Peyer's patch (tissue), 4 donors: ENCODE data around the gene HSD11B2. TPM values are rescaled to one million over a fixed set of nuclear protein-coding genes. Genes with fewer than 3 reads are reported as not detected.

Experiments
- DNase-seq, 3 donors: peaks; one replicate each; pipeline ENCODE4 v3.0.0-alpha.2; 2017 to 2019
- H3K27ac ChIP-seq, 4 donors: fragments of 200-600 bp; sonication (generic); one replicate each; pipeline ENCODE4 v1.5.1; 2016 to 2019
- H3K27me3 ChIP-seq, 2 donors: fragments of 200-600 bp; sonication (generic); one replicate each; pipeline ENCODE4 v1.5.1; 2019
- H3K36me3 ChIP-seq, 3 donors: fragments of 200-600 bp; sonication (generic); one replicate each; pipeline ENCODE4 v1.5.1; 2016 to 2019
- H3K4me1 ChIP-seq, 4 donors: fragments of 200-600 bp; sonication (generic); one replicate each; pipeline ENCODE4 v1.5.1; 2016 to 2019
- H3K4me3 ChIP-seq, 4 donors: fragments of 200-600 bp; sonication (generic); 1 replicate in 3 of 4; 2 replicates in 1 of 4; pipeline ENCODE4 v1.5.1; 2016 to 2019; ENCODE audit warnings: mild to moderate bottlenecking in 1 of 4
- H3K9me3 ChIP-seq, 4 donors: fragments of 200-600 bp; sonication (generic); one replicate each; pipeline ENCODE4 v1.5.1; 2016 to 2019; ENCODE audit warnings: mild to moderate bottlenecking in 1 of 4
- CTCF ChIP-seq, 6 experiments: fragments of 450-650 bp in 4 of 6; fragments of 200-600 bp in 2 of 6; sonication (generic) in 1 of 6; IDR thresholded peaks; one replicate each; pipeline ENCODE4 v1.5.1; 2017 to 2019; ENCODE audit warnings: antibody characterized with exemption in 6 of 6, mild to moderate bottlenecking in 3 of 6, moderate library complexity in 1 of 6
- POLR2A ChIP-seq, 2 donors: fragments of 450-650 bp; IDR thresholded peaks; one replicate each; pipeline ENCODE4 v1.5.1; 2017; ENCODE audit warnings: antibody characterized with exemption in 2 of 2, mild to moderate bottlenecking in 2 of 2, moderate library complexity in 2 of 2
- total RNA-seq, 4 donors: library from RNA; depleted of rRNA; stranded (reverse); fragments of >200 nt; gene quantifications; one replicate each; pipeline ENCODE4 v1.1.0, GENCODE V29; 2016

HSD11B2 gene
- total RNA-seq, 4 donors from 2014 or later: 116 to 688 (median 499) TPM

- no peaks in the 10 kb centered on the region for H3K9me3 ChIP-seq
- H3K27ac ChIP-seq: peak overlapping the region in 1 of 4 donors; percentile 93
- DNase-seq: peak in 1 of 3 donors; percentile 49
- H3K36me3 ChIP-seq: peaks cover 0 to 52% (median 0%) of the 10 kb centered on the region in 3 donors
- no peak overlapping the region for H3K4me3 ChIP-seq
- H3K4me1 ChIP-seq: peaks cover 0 to 18% (median 6%) of the 10 kb centered on the region in 4 donors
- TF ChIP-seq POLR2A (IDR thresholded peaks at IDR 0.05) (peak in 1 of 2 donors; percentile 11), CTCF (IDR thresholded peaks at IDR 0.05) (no peak)
- no peaks in the 10 kb centered on the region for H3K27me3 ChIP-seq
These were observed 6.6 kb downstream of the HSD11B2 start for GRCh38 chr16:67437513-67437912.

GRCh38 chr16:67438098-67438791, 7.3 kb downstream of the HSD11B2 start:
- H3K4me1 ChIP-seq: peaks cover 0 to 26% (median 6%) of the 10 kb centered on the region in 4 donors
- peak overlapping the region in 1 of 4 donors; percentile 93 for H3K27ac ChIP-seq
- DNase-seq: peak in 2 of 3 donors; percentile 48 to 55
- no peak overlapping the region for H3K4me3 ChIP-seq
- peaks cover 0 to 58% (median 0%) of the 10 kb centered on the region in 3 donors for H3K36me3 ChIP-seq
- H3K9me3 ChIP-seq: no peaks in the 10 kb centered on the region
- H3K27me3 ChIP-seq: no peaks in the 10 kb centered on the region
- TF ChIP-seq CTCF (IDR thresholded peaks at IDR 0.05) (no peak), POLR2A (IDR thresholded peaks at IDR 0.05) (no peak)

GRCh38 chr16:67438824-67439393, 8.0 kb downstream of the HSD11B2 start:
- peak in 1 of 3 donors; percentile 59 for DNase-seq
- Histone ChIP-seq H3K4me1 (peaks cover 0 to 32% (median 6%) of the 10 kb centered on the region in 4 donors), H3K9me3 (no peaks in the 10 kb centered on the region), H3K36me3 (peaks cover 0 to 65% (median 0%) of the 10 kb centered on the region in 3 donors), H3K27ac (peak overlapping the region in 2 of 4 donors; percentile 78 to 93), H3K4me3 (no peak overlapping the region), H3K27me3 (no peaks in the 10 kb centered on the region)
- TF ChIP-seq CTCF (IDR thresholded peaks at IDR 0.05) (no peak), POLR2A (IDR thresholded peaks at IDR 0.05) (no peak)

GRCh38 chr16:67441271-67441753, 10.4 kb downstream of the HSD11B2 start:
- no peak overlapping the region for H3K4me3 ChIP-seq
- H3K9me3 ChIP-seq: no peaks in the 10 kb centered on the region
- H3K36me3 ChIP-seq: peaks cover 0 to 70% (median 0%) of the 10 kb centered on the region in 3 donors
- peaks cover 0 to 56% (median 9%) of the 10 kb centered on the region in 4 donors for H3K4me1 ChIP-seq
- peak in 2 of 3 donors; percentile 93 to 94 for DNase-seq
- TF ChIP-seq POLR2A (IDR thresholded peaks at IDR 0.05) (peak; percentile 32 to 66), CTCF (IDR thresholded peaks at IDR 0.05) (no peak)
- peak overlapping the region in 3 of 4 donors; percentile 63 to 93 (median 78) for H3K27ac ChIP-seq
- H3K27me3 ChIP-seq: no peaks in the 10 kb centered on the region

GRCh38 chr16:67441907-67442306, 11.0 kb downstream of the HSD11B2 start:
- H3K36me3 ChIP-seq: peaks cover 0 to 65% (median 0%) of the 10 kb centered on the region in 3 donors
- DNase-seq: peak in 1 of 3 donors; percentile 48

More at GRCh38 chr16:67441907-67442306, 11.0 kb downstream of the HSD11B2 start:
- TF ChIP-seq CTCF (IDR thresholded peaks at IDR 0.05) (no peak), POLR2A (IDR thresholded peaks at IDR 0.05) (no peak)
- Histone ChIP-seq H3K27ac (peak overlapping the region in 3 of 4 donors; percentile 62 to 93 (median 78)), H3K4me3 (no peak overlapping the region), H3K9me3 (no peaks in the 10 kb centered on the region), H3K4me1 (peaks cover 0 to 61% (median 12%) of the 10 kb centered on the region in 4 donors), H3K27me3 (no peaks in the 10 kb centered on the region)
